Inflammatory macrophage treated with lipopolysaccharide for 4 hours (primary cell): Measurements from ENCODE around the gene RNF214.
"Not testable (repeated sequence)": the region's sequence is repeated elsewhere in the genome, so short reads cannot be mapped to it uniquely, and the experiment has no call there.

Source experiments
- DNase-seq: peaks from one replicate; pipeline ENCODE4 v3.0.0-alpha.2; 2020

Gene RNF214

GRCh38 chr11:117198613-117199012 is 33.9 kb upstream of the RNF214 start:
- DNase-seq, result no peak

GRCh38 chr11:117199053-117199915 is 33.2 kb upstream of the RNF214 start, which contains the start of gene TAGLN:
TSS of gene TAGLN (plus strand) at chr11:117199370. CDS start at chr11:117203014, 3,644 bp downstream.
- DNase-seq, result no peak

GRCh38 chr11:117199916-117200812 is 32.3 kb upstream of the RNF214 start:
- no peak for DNase-seq

GRCh38 chr11:117200813-117201657 is 31.4 kb upstream of the RNF214 start:
- no peak for DNase-seq

GRCh38 chr11:117201658-117202305 is 30.7 kb upstream of the RNF214 start:
- DNase-seq, result no peak

GRCh38 chr11:117202386-117203068 is 29.9 kb upstream of the RNF214 start:
- no peak for DNase-seq

- DNase-seq, result no peak
These were observed 29.4 kb upstream of the RNF214 start for GRCh38 chr11:117203069-117203407.

GRCh38 chr11:117204283-117205080 is 28.0 kb upstream of the RNF214 start:
- no peak for DNase-seq

GRCh38 chr11:117205211-117205818 is 27.2 kb upstream of the RNF214 start:
- no peak for DNase-seq

- not testable (repeated sequence) for DNase-seq
These were observed 26.4 kb upstream of the RNF214 start for GRCh38 chr11:117206111-117206510.

GRCh38 chr11:117206859-117207258 is 25.6 kb upstream of the RNF214 start:
- DNase-seq, result not testable (repeated sequence)

GRCh38 chr11:117207481-117207880 is 25.0 kb upstream of the RNF214 start:
- DNase-seq, result not testable (repeated sequence)

GRCh38 chr11:117208710-117209109 is 23.8 kb upstream of the RNF214 start:
- DNase-seq, result not testable (repeated sequence)

GRCh38 chr11:117209351-117210125 is 22.9 kb upstream of the RNF214 start:
- DNase-seq, result not testable (repeated sequence)

- DNase-seq, result no peak
These were observed 21.9 kb upstream of the RNF214 start for GRCh38 chr11:117210620-117211019.

- no peak for DNase-seq
These were observed 19.6 kb upstream of the RNF214 start for GRCh38 chr11:117212697-117213355.

GRCh38 chr11:117214404-117215110 is 17.9 kb upstream of the RNF214 start:
- no peak for DNase-seq
